CD4-positive, alpha-beta T cell treated with Interleukin-17A for 1 hour (primary cell): Measurements from ENCODE around the gene GALNT10.
A peak's percentile ranks its signal among the peaks of the same experiment; 100 is the strongest.

Experiments used
- DNase-seq: peaks from one replicate; pipeline ENCODE4 v3.0.0-alpha.2; 2020

Gene GALNT10

DNA sequence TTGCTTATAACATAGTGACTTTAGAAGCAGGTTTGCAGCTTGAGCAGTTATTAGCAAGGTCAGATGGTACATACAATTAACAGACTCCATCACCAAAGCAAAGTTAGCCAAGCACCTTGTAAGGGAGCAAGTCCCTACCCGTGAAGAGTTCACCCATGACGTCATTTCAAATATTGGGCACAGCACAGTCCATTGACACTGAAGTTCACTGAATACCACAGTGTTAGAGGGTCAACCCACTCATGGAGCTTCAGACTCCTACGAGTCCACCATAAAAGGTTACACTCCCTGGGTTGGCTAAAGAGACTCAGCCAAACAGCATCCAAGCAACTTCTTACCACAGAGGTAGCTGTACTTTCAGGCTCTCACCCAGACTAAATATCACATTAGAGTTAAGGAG lies 77.5 kb downstream of the GALNT10 start:
- no peak for DNase-seq

- no peak for DNase-seq
These were observed 78.9 kb downstream of the GALNT10 start for GRCh38 chr5:154269414-154269813.

DNA sequence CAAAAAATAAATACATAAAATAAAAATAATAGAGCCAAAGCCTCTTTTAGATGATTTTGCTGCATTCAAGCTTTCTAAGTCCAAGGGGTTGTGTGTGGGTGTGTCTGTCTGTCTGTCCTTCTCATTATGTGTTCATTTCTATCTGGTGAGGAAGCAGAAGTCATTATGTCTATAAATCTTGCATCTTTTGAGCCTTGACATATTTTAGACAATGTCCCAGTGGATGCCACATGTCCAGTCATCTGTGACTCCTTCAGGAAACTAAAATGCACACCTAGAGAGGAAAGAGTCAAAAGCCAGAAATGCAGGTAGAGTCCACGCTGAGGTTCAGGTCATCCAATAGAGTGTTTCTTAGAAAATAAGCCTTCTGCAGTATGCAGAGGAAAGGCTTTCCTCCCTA lies 80.9 kb downstream of the GALNT10 start:
- DNase-seq = no peak

GRCh38 chr5:154271936-154272514 lies 81.5 kb downstream of the GALNT10 start:
- no peak for DNase-seq

DNA sequence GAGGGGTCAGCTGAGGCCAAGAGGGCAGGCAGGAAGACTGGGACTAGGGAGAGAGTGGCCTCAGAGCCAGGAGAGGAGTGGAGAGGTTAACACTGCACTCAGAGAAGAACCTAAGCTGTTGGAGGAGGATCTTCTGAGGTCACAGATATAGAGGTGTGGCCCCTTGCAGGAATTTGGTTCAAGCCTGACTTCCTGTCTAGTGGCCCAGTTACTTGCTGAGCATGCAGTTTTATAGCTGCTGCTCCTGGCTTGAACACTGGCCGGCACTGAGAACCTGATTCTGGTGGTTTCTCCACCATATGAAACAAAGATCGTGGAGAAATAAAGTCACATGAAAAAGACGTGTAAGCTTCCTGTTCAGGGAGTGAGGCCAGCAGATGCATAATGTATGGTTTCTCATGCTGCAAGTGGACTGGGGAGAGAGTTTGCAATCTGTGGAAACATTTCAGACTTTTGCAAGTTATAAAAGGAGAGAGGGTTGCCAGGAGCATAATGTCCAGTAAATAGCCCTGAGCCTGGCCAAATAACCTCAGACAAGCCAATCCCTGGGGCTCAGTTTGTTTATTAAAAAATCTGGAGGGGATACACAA lies 82.6 kb downstream of the GALNT10 start:
- DNase-seq = peak; percentile 28

GRCh38 chr5:154273963-154274827 lies 83.7 kb downstream of the GALNT10 start:
- DNase-seq = no peak

- no peak for DNase-seq
These were observed 84.3 kb downstream of the GALNT10 start for GRCh38 chr5:154274828-154275185.

DNA sequence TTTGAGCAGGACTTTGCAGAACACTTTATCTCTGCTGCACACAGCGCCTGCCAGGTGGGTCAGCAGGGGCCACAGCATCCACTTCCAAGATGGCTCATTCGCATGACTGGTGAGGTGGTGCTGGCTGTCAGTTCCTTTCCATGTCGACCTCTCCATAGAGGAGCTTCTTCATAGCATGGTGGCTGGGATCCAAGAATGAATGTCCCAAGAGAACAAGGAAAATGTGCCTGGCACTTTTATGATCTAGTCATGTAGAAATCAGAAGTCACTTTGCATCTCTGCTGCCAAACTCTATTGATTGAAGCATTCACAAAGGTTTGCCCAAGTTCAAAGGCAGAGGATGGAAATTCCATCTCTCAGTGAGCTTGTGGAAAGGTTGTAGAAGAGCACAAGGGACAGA lies 85.0 kb downstream of the GALNT10 start:
- no peak for DNase-seq

DNA sequence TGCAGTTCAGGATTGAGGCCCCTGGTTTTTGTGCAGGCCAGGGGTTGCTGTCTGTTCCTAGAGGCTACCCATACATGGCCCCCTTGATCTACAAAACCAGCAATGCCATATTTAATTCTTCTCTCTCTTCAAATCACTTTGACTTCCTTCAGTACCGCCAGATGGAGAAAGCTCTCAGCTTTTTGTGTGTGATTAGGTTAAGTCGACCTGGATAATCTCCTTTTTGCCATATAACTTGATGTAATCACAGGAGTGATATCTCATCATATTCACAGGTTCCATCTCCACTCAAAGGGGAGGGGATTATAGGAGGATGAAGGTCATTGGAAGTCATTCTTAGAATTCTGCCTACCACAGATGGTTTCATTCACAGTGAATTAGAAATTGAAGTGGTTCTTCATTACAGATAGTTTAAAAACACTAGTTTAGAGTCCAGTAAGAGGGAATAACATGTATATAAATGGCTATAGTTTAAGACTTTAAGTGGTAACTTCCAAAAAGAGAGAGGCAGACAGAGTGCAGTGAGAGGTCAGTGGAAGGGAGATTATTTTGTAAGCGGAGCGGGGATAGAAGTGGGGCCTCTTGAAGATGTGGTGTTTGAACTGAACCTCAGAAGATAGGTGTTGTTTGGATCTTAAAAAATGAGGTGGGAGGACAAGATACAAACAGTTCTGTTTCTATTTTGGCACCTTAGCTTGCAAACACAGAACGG lies 85.9 kb downstream of the GALNT10 start:
- DNase-seq = no peak

DNA sequence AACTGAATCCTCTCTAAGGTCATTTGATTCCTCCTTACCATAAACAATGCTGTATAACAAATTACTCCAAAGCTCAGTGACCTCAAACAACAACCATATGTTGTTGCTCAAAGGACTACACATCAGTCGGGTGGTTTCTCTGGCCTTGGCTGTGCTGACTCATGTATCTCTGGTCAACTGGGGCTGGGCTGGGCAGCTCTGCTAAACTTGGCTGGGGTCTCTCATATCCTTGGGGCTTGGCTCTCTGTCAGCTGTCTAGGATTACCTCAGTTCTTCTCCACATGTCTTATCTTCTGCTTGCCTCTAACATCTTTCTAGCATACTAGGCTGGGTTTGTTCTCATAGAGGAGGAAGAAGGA lies 86.4 kb downstream of the GALNT10 start:
- DNase-seq = no peak

GRCh38 chr5:154277499-154277898 lies 87.0 kb downstream of the GALNT10 start:
- no peak for DNase-seq

DNA sequence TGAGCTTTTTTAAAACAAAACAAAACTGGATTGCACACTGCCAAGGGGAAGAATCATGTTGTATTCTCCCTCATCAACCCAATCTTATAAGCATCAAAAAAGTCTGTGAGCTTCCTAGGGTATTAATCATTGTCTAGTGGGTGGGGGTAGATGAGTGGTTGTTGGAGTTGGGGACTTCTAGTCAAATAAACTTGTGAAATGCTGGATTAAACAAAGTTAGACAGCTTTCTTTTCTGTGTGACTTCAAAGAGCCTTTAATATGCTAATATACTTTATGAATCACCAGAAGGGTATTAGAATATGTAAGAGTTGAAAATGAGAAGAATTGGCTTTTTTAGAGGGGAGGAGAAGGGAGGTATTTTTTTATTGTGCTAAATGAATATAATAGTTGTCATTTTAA lies 87.7 kb downstream of the GALNT10 start:
- no peak for DNase-seq

DNA sequence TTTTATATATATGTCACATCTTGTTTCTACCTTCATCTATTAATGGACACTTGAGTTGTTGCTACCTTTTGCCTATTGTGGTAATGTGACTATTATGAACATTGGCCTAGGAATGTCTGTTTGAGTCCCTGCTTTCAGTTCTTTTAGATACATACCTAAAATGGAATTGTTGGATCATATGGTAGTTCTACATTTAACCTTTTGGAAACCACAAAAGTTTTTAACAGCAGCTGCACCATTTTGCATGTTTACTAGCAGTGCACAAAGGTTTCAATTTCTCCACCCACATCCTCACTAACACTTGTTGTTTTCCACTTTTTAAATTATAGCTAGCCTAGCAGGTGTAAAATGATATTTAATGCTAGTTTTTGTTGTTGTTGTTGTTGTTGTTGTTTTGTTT lies 88.4 kb downstream of the GALNT10 start:
- DNase-seq = no peak

GRCh38 chr5:154284433-154284832 lies 93.9 kb downstream of the GALNT10 start:
- DNase-seq = no peak

DNA sequence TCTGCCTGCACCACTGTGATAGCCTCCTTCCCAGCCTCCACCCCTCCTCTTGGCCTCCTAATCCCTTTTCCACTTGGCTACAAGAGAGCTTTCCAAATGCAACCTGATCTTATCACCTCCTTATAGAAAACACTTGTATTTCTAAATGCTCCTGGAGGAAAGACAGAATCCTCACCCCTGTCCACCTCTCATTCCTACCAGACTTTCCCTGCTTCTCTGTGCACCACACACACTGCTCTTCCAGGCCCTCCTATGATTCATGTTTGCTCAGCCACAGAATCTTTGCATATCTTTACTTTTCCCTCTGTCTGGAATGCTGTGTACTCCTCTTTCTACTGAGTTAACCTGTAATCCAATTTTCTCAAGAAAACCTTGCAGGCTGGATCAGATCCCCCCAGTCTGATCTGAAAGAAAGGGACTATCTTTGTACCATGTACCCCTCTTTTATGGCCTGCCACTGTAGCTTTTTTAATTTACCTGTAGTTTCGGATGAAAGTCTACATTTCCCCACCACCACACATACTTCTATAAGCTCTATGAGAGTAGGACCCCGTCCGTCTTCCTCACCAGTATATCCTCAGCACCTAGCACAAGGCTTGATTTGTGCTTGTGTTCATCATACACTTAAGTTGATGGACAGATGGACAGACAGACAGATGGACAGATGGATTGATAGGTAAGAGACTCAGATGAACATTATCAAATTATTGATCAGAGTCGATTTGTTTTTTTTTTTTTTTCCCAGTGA lies 95.3 kb downstream of the GALNT10 start:
- DNase-seq = no peak

DNA sequence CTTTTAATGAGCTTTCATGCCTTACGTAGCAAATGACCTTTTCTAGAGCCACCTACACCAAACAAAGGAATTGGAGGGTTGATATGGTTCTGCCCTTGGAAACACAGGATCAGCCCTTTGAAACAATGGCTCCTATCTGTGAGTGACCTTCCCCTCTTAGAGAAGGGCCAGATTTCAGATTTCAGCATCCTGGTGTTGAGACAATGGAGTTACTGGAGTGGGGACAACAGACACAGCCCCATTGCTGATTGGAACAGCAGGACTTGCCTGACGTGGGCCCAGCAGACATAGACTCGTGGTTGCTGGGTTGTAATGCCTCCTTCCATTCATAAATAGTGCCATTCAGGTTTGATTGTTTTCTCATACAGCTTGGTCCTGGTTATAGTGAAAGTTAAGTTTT lies 96.0 kb downstream of the GALNT10 start:
- DNase-seq = no peak

- no peak for DNase-seq
These were observed 96.6 kb downstream of the GALNT10 start for GRCh38 chr5:154287136-154287535.

- no peak for DNase-seq
These were observed 97.6 kb downstream of the GALNT10 start for GRCh38 chr5:154288145-154288544.

- no peak for DNase-seq
These were observed 101.4 kb downstream of the GALNT10 start for GRCh38 chr5:154291917-154292316.

GRCh38 chr5:154293219-154293618 lies 102.7 kb downstream of the GALNT10 start:
- DNase-seq = no peak

DNA sequence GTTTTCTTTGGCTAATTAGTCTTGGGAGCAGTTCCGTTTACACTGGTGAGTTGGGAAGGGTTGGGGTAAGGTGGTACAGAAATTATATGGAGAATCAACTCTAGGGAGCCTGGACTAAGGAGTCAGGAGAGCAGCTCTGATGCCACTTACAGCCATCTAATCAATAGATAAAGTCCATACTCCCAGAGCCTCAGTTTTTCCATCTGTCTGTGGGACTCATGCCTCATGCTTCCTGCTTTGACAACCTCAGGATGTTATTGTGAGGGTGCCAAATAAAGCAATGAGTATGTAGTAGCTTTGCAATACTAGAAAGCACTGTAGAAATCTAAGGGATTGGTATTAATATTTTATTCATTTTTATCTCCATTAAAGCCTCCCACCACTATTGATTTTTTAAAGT lies 105.0 kb downstream of the GALNT10 start:
- no peak for DNase-seq

- DNase-seq = no peak
These were observed 106.1 kb downstream of the GALNT10 start for GRCh38 chr5:154296525-154297159.

DNA sequence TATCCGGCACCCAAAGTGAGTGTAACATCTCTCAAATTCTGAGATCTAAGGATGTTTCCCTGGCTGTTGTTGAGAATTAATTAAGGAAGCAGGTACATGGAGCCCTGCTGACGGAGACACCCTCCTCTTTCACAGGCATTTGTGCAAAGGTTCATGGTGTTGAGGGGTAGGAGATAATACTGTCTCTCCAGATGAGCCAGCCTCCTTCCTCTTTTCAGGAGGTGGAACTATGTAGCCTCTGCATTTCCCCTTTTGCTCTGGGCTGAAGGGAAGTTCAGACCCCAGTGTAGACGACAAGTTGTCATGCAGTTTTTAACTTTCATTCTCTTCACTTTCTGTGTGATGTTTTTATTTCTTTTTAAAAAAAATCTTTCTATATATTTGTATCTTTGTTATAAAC lies 107.5 kb downstream of the GALNT10 start:
- DNase-seq = no peak
